Tibial artery (tissue), 4 donors: ENCODE measurements around the gene PPP2R5D.
A peak's percentile ranks its signal among the peaks of the same experiment; 100 is the strongest.

ENCODE experiments used
- DNase-seq, 2 donors: peaks; one replicate each; pipeline ENCODE4 v3.0.0-alpha.2; 2019
- H3K27ac ChIP-seq, 2 donors: fragments of 200-600 bp; sonication (generic) in 1 of 2; 1 replicate in 1 of 2; 2 replicates in 1 of 2; pipeline ENCODE4 v1.5.1; 2018 to 2019; ENCODE audit warnings: mild to moderate bottlenecking in 1 of 2
- H3K27me3 ChIP-seq, 2 donors: fragments of 200-600 bp; sonication (generic) in 1 of 2; one replicate each; pipeline versions ENCODE4 v1.5.1 to v1.6.0; 2016 to 2019
- H3K36me3 ChIP-seq, 3 donors: fragments of 200-600 bp; sonication (generic) in 2 of 3; one replicate each; pipeline ENCODE4 v1.5.1; 2016 to 2019; ENCODE audit warnings: mild to moderate bottlenecking in 2 of 3
- H3K4me1 ChIP-seq, 4 donors: fragments of 200-600 bp; sonication (generic) in 2 of 4; 1 replicate in 3 of 4; 2 replicates in 1 of 4; pipeline ENCODE4 v1.5.1; 2016 to 2019
- H3K4me3 ChIP-seq, 2 donors: fragments of 200-600 bp; sonication (generic) in 1 of 2; 1 replicate in 1 of 2; 2 replicates in 1 of 2; pipeline ENCODE4 v1.5.1; 2018 to 2019; ENCODE audit warnings: mild to moderate bottlenecking in 2 of 2
- H3K9me3 ChIP-seq, 3 donors: fragments of 200-600 bp; sonication (generic) in 1 of 3; one replicate each; pipeline ENCODE4 v1.5.1; 2016 to 2019
- CTCF ChIP-seq, 2 experiments: fragments of 200-600 bp in 1 of 2; fragments of 450-650 bp in 1 of 2; IDR thresholded peaks; one replicate each; pipeline ENCODE4 v1.5.1; 2017 to 2019; ENCODE audit warnings: antibody characterized with exemption in 2 of 2, mild to moderate bottlenecking in 1 of 2, moderate library complexity in 1 of 2
- intact Hi-C: fragments of 100-400 bp; cut with DNase I; formaldehyde crosslinking; loops from one replicate; pipeline ENCODE4 v1.15.0; 2023; ENCODE audit warnings: low total_unique reads

Gene PPP2R5D

GRCh38 chr6:43058531-43058930, 74.2 kb downstream of the PPP2R5D start:
- H3K4me3 ChIP-seq = peak overlapping the region; percentile 76 to 92
- peaks cover 0 to 45% (median 35%) of the 10 kb centered on the region in 3 donors for H3K36me3 ChIP-seq
- DNase-seq = no peak
- TF ChIP-seq CTCF (IDR thresholded peaks at IDR 0.05) = no peak
- intact Hi-C loops = no loop called here
- H3K9me3 ChIP-seq = no peaks in the 10 kb centered on the region
- H3K27me3 ChIP-seq = no peaks in the 10 kb centered on the region
- peaks cover 4 to 34% (median 25%) of the 10 kb centered on the region in 4 donors for H3K4me1 ChIP-seq
- peak overlapping the region; percentile 83 to 91 for H3K27ac ChIP-seq

GRCh38 chr6:43059168-43060033, 75.0 kb downstream of the PPP2R5D start, which contains the start of the genes KLC4 and MRPL2:
TSS of gene KLC4 (plus strand) at chr6:43059631. CDS start at chr6:43061336, 1,705 bp downstream.
TSS of gene MRPL2 (minus strand) at chr6:43059434. CDS start at chr6:43059381, 53 bp downstream.
- no peak for TF ChIP-seq CTCF (IDR thresholded peaks at IDR 0.05)
- intact Hi-C loops = no loop called here

GRCh38 chr6:43060034-43060754, 75.8 kb downstream of the PPP2R5D start:
- TF ChIP-seq CTCF (IDR thresholded peaks at IDR 0.05) = no peak
- intact Hi-C loops = no loop called here
- Histone ChIP-seq H3K27ac (peak overlapping the region; percentile 83 to 91), H3K4me3 (peak overlapping the region; percentile 76 to 92), H3K4me1 (peaks cover 4 to 30% (median 21%) of the 10 kb centered on the region in 4 donors), H3K36me3 (peaks cover 0 to 60% (median 35%) of the 10 kb centered on the region in 3 donors), H3K9me3 (no peaks in the 10 kb centered on the region), H3K27me3 (no peaks in the 10 kb centered on the region)
- DNase-seq = peak in 1 of 2 donors; percentile 65

More at GRCh38 chr6:43059168-43060033, 75.0 kb downstream of the PPP2R5D start, which contains the start of the genes KLC4 and MRPL2:
- no peaks in the 10 kb centered on the region for H3K9me3 ChIP-seq
- H3K27me3 ChIP-seq = no peaks in the 10 kb centered on the region
- DNase-seq = peak; percentile 98 to 99
- peaks cover 4 to 30% (median 23%) of the 10 kb centered on the region in 4 donors for H3K4me1 ChIP-seq
- peaks cover 0 to 54% (median 35%) of the 10 kb centered on the region in 3 donors for H3K36me3 ChIP-seq
- H3K27ac ChIP-seq = peak within 1 kb of the TSS; percentile 83 to 91
- H3K4me3 ChIP-seq = peak within 1 kb of the TSS; percentile 76 to 92

GRCh38 chr6:43060755-43061633, 76.6 kb downstream of the PPP2R5D start:
- H3K4me3 ChIP-seq = peak overlapping the region; percentile 76 to 92
- no peak for DNase-seq
- no peaks in the 10 kb centered on the region for H3K9me3 ChIP-seq
- H3K4me1 ChIP-seq = peaks cover 4 to 30% (median 21%) of the 10 kb centered on the region in 4 donors
- H3K27me3 ChIP-seq = no peaks in the 10 kb centered on the region
- H3K27ac ChIP-seq = peak overlapping the region in 1 of 2 donors; percentile 91
- peaks cover 5 to 60% (median 35%) of the 10 kb centered on the region in 3 donors for H3K36me3 ChIP-seq
- TF ChIP-seq CTCF (IDR thresholded peaks at IDR 0.05) = no peak
- intact Hi-C loops = no loop called here

- DNase-seq = no peak
- H3K27ac ChIP-seq = no peak overlapping the region
- H3K36me3 ChIP-seq = peaks cover 13 to 60% (median 35%) of the 10 kb centered on the region in 3 donors
- H3K9me3 ChIP-seq = no peaks in the 10 kb centered on the region
- no peak overlapping the region for H3K4me3 ChIP-seq
- H3K27me3 ChIP-seq = no peaks in the 10 kb centered on the region
- H3K4me1 ChIP-seq = peaks cover 4 to 30% (median 21%) of the 10 kb centered on the region in 4 donors
- intact Hi-C loops = no loop called here
- TF ChIP-seq CTCF (IDR thresholded peaks at IDR 0.05) = no peak
Measured at GRCh38 chr6:43061861-43062260, 77.5 kb downstream of the PPP2R5D start.
